Esophagus squamous epithelium (tissue), 5 donors: ENCODE results near the gene RRP36. TPM values are rescaled to one million over a fixed set of nuclear protein-coding genes. Genes with fewer than 3 reads are reported as not detected.

ENCODE experiments used
- DNase-seq: peaks from one replicate; lab custom pipeline; 2025; lab: John Stamatoyannopoulos, UW
- H3K27ac ChIP-seq, 4 donors: fragments of 200-600 bp; sonication (generic); one replicate each; pipeline ENCODE4 v1.5.1; 2016 to 2019; ENCODE audit warnings: mild to moderate bottlenecking in 1 of 4
- H3K27me3 ChIP-seq, 4 donors: fragments of 200-600 bp; sonication (generic); 1 replicate in 3 of 4; 2 replicates in 1 of 4; pipeline versions ENCODE4 v1.5.1 to v1.6.0; 2017 to 2021; ENCODE audit warnings: antibody characterized with exemption in 1 of 4
- H3K36me3 ChIP-seq, 3 donors: fragments of 200-600 bp; sonication (generic); one replicate each; pipeline ENCODE4 v1.5.1; 2016 to 2019
- H3K4me1 ChIP-seq, 3 donors: fragments of 200-600 bp; sonication (generic); one replicate each; pipeline ENCODE4 v1.5.1; 2017 to 2019
- H3K4me3 ChIP-seq, 4 donors: fragments of 200-600 bp; sonication (generic); 1 replicate in 3 of 4; 2 replicates in 1 of 4; pipeline ENCODE4 v1.5.1; 2016 to 2019; ENCODE audit warnings: mild to moderate bottlenecking in 2 of 4, moderate library complexity in 1 of 4
- H3K9me3 ChIP-seq, 3 donors: fragments of 200-600 bp; sonication (generic); one replicate each; pipeline ENCODE4 v1.5.1; 2016 to 2019
- CTCF ChIP-seq, 6 experiments: fragments of 450-650 bp in 4 of 6; fragments of 200-600 bp in 2 of 6; sonication (generic) in 2 of 6; IDR thresholded peaks; one replicate each; pipeline ENCODE4 v1.5.1; 2016 to 2019; ENCODE audit warnings: antibody characterized with exemption in 6 of 6, mild to moderate bottlenecking in 4 of 6, moderate library complexity in 4 of 6
- POLR2A ChIP-seq, 4 donors: fragments of 450-650 bp; IDR thresholded peaks; one replicate each; pipeline ENCODE4 v1.6.1; 2017; ENCODE audit warnings: antibody characterized with exemption in 4 of 4, mild to moderate bottlenecking in 4 of 4, moderate library complexity in 3 of 4
- WGBS, 2 donors: methylation state at CpG; one replicate each; pipeline ENCODE4 v1.1.5; 2018; 5-methylcytosine and 5-hydroxymethylcytosine counted together
- intact Hi-C: fragments of 100-400 bp; cut with DNase I; formaldehyde crosslinking; loops from one replicate; pipeline ENCODE4 v1.15.0; 2022
- total RNA-seq, 4 donors: library from RNA; depleted of rRNA; stranded (reverse); fragments of >200 nt; gene quantifications; one replicate each; pipeline ENCODE4 v1.1.0, GENCODE V29; 2016
- donor health status: DM: yes; HTN: yes; CAD: no.

Gene RRP36
- total RNA-seq, 4 donors from 2014 or later, result 52.5 to 66.4 (median 65.4) TPM

GRCh38 chr6:43070028-43070632 lies 48.7 kb downstream of the RRP36 start:
- Histone ChIP-seq H3K27me3 (no peaks in the 10 kb centered on the region), H3K9me3 (no peaks in the 10 kb centered on the region), H3K4me3 (no peak overlapping the region), H3K4me1 (peaks cover 0 to 7% (median 0%) of the 10 kb centered on the region in 3 donors), H3K27ac (no peak overlapping the region), H3K36me3 (peaks cover 0 to 71% (median 0%) of the 10 kb centered on the region in 3 donors)
- DNase-seq, result no peak
- WGBS, 2 donors, result 47 to 50% methylated on average over 6 of the region's 6 CpGs
- TF ChIP-seq POLR2A (IDR thresholded peaks at IDR 0.05) (no peak), CTCF (IDR thresholded peaks at IDR 0.05) (peak in 4 of 6 experiments; percentile 43 to 54 (median 48))
- intact Hi-C loops, result loop anchor here (5.0 kb wide), 2 partner anchors 57 to 72 kb away; no protein-coding TSS in a partner anchor

- Histone ChIP-seq H3K27ac (peak overlapping the region; percentile 55 to 86 (median 79)), H3K9me3 (no peaks in the 10 kb centered on the region), H3K36me3 (peaks cover 0 to 47% (median 0%) of the 10 kb centered on the region in 3 donors), H3K4me1 (peaks cover 9 to 43% (median 10%) of the 10 kb centered on the region in 3 donors), H3K4me3 (no peak overlapping the region), H3K27me3 (peaks cover 0 to 17% (median 0%) of the 10 kb centered on the region in 4 donors)
- intact Hi-C loops, result loop anchor here (5.0 kb wide), 2 partner anchors 52 to 67 kb away; no protein-coding TSS in a partner anchor
- no peak for TF ChIP-seq CTCF (IDR thresholded peaks at IDR 0.05)
- no peak for TF ChIP-seq POLR2A (IDR thresholded peaks at IDR 0.05)
- no peak for DNase-seq
- 22 to 61% methylated on average over 1 to 5 of the region's 6 CpGs for WGBS, 2 donors
These were observed 53.6 kb downstream of the RRP36 start for GRCh38 chr6:43074847-43075669.

GRCh38 chr6:43075670-43076463 lies 54.4 kb downstream of the RRP36 start, which contains the start of gene PTK7:
Gene PTK7 (plus strand): TSS chr6:43076314. CDS start chr6:43076489, 175 bp downstream.
- no peak for DNase-seq
- Histone ChIP-seq H3K36me3 (peaks cover 0 to 40% (median 0%) of the 10 kb centered on the region in 3 donors), H3K4me3 (peak within 1 kb of the TSS; percentile 75 to 93 (median 86)), H3K9me3 (no peaks in the 10 kb centered on the region), H3K27ac (peak within 1 kb of the TSS; percentile 78 to 86 (median 82)), H3K27me3 (peaks cover 0 to 17% (median 0%) of the 10 kb centered on the region in 4 donors), H3K4me1 (peaks cover 9 to 43% (median 10%) of the 10 kb centered on the region in 3 donors)
- WGBS, 2 donors, result 11 to 67% methylated on average over 1 to 16 of the region's 60 CpGs
- intact Hi-C loops, result no loop called here
- TF ChIP-seq CTCF (IDR thresholded peaks at IDR 0.05) (no peak), POLR2A (IDR thresholded peaks at IDR 0.05) (peak in 1 of 4 donors; percentile 29)

GRCh38 chr6:43076464-43077332 lies 55.3 kb downstream of the RRP36 start:
- 0 to 5% methylated on average over 12 to 17 of the region's 72 CpGs for WGBS, 2 donors
- TF ChIP-seq CTCF (IDR thresholded peaks at IDR 0.05), result no peak
- Histone ChIP-seq H3K27me3 (peaks cover 0 to 17% (median 0%) of the 10 kb centered on the region in 4 donors), H3K4me3 (peak overlapping the region; percentile 75 to 93 (median 86)), H3K27ac (peak overlapping the region; percentile 78 to 86 (median 82)), H3K4me1 (peaks cover 9 to 43% (median 10%) of the 10 kb centered on the region in 3 donors), H3K9me3 (no peaks in the 10 kb centered on the region), H3K36me3 (peaks cover 0 to 31% (median 0%) of the 10 kb centered on the region in 3 donors)
- intact Hi-C loops, result no loop called here
- no peak for DNase-seq
